NCI-H524 (cell line): ENCODE results near the gene YPEL3.
"Not testable (repeated sequence)": the region's sequence is repeated elsewhere in the genome, so short reads cannot be mapped to it uniquely, and the experiment has no call there.

Source experiments
- DNase-seq, 2 experiments: peaks; one replicate each; lab custom pipeline; 2025; lab: John Stamatoyannopoulos, UW

YPEL3 gene, protein sequence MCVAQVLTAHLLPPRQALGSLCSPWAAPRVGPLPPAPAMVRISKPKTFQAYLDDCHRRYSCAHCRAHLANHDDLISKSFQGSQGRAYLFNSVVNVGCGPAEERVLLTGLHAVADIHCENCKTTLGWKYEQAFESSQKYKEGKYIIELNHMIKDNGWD

GRCh38 chr16:30096105-30096861 lies at the start of gene YPEL3:
Gene YPEL3, minus strand, starts transcription at chr16:30096213. Its CDS starts 731 bp downstream, at chr16:30095482.
- peak; percentile 76 to 92 for DNase-seq

DNA sequence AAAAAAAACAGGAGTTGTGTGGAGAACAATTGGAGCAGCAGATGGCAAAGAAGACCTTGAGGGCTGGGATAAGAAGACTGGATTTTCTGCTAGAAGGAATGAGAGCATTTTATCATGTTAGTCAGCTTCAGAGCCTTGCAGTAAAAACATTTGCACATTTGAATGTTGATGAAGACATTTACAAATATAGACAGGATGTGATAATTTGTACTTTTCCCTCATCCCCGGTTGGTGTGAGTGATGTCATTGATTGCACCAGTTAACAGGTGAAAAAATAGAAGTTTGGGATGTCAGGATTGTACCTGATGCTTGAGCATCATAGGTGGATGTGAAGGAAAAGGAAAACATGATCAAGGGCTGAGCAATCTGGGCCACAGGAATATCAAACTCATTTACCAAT lies 49.6 kb upstream of the YPEL3 start:
- DNase-seq = peak in 1 of 2 experiments; percentile 59

DNA sequence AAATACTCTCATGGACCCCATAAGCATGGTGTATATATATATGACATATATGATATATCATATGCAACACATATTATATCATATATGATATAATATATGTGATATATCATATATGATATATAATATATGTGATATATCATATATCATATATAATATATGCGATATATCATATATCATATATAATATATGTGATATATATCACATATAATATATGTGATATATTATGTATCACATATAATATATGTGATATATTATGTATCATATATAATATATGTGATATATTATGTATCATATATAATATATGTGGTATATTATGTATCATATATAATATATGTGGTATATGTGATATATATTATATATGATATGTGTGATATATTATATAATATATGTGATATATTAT lies 48.9 kb upstream of the YPEL3 start:
- DNase-seq = no peak

DNA sequence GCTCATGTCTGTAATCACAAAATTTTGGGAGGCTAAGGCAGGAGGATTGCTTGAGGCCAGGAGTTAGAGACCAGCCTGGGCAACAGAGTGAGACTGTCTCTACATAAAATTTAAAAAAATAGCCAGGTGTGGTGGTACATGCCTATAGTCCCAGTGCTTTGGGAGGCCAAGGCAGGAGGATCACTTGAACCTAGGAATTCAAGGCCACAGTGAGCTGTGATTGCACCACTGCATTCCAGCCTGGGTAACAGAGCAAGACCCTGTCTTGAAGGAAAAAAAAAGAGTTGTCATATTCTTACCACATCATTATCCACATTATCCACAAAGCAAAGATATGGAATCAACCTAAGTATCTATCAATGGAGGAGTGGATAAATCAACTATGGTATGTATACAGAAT lies 48.0 kb upstream of the YPEL3 start:
- no peak for DNase-seq

DNA sequence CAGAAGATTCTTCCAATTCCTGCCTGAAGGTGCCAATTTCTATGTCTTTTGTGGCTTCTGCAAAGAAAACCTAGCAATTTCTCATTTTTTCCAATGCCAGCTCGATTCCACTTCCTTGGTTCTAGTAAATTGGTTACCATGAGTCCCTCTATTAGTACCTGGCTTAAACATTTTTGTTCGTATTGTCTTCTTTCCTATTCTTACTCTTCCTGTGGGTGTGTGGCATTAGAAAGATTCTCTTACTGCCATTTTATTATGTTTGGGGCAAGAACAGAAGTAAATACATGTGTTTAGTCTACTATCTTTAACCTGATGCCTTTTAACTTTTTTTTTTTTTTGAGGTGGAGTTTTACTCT lies 47.3 kb upstream of the YPEL3 start:
- DNase-seq = no peak

- peak in 1 of 2 experiments; percentile 48 for DNase-seq
These were observed 46.8 kb upstream of the YPEL3 start for GRCh38 chr16:30142672-30143346.

DNA sequence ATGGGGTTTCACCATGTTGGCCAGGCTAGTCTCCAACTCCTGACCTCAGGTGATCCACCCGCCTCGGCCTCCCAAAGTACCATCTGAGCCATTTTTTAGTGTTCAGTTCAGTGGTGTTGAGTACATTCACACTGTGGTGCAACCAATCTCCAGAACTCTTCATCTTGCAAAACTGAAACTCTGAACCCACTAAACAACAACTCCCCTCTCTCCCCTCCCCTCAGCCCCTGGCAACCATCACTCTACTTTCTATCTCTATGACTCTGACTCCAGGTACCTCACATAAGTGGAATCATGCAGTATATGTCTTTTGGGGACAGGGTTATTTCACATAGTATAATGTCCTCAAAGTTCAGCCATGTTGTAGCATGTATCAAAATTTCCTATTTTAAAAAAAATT lies 45.7 kb upstream of the YPEL3 start:
- no peak for DNase-seq

GRCh38 chr16:30139583-30140481 lies 43.8 kb upstream of the YPEL3 start:
- no peak for DNase-seq

DNA sequence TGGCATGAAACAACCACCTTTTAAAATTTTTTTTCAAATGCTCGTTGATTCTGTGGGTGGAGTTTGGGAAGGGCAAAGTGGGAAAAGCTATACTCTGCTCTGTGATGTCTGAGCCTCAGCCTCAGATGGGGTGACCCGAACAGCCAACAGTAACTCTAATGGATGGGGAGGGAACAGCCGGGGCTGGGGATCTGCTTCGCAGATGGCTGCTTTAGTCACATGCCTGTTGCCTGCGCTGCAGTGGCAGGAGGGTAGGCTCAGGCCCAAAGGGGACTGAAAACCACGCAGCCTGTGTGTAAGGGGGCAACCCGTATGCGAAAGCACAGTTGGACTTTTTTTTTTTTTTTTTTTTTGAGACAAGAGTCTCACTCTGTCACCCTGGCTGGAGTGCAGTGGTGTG lies 41.9 kb upstream of the YPEL3 start:
- peak; percentile 31 to 71 for DNase-seq

DNA sequence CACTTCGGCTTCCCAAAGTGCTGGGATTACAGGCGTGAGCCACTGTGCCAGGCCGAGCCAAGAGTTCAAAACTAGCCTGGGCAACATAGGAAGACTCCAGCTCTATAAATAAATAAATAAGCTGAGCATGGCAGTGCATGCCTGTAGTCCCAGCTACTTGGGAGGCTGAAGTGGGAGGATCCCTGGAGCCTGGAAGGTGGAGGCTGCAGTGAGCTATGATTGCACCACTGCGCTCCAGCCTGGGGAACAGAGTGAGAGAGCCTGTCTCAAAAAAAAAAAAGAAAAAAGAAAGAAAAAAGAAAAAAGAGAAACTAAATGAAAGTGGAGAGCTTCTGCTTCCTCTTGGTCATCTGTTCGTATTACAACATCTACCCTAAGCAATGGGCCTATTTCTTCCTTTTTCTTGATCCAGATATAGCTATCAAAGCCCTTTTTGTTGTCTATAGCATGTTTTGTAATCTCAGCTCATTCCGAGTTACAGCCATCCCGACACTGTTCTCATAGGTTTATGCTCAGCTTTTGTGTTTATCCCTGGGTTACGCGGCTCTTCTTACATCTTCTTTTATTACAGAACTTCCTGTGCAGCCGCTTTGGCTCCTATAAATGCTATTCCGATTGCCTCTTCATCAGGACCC lies 41.1 kb upstream of the YPEL3 start:
- no peak for DNase-seq

DNA sequence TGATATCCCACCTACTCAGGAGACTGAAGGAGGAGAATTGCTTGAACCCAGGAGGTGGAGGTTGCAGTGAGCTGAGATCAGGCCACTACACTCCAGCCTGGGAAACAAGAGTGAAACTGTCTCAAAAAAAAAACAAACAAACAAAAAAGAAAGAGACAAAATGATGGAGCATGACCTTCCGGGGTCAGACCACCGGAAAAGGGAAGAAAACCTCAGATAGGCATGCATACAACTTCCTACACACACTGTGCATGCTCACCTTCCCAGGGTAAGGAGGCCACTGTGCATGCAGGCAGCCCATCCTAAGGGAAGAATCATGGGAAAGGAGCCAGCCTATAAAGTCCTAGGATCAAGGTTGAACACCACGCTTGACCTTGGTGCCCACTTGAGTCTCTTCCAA lies 36.6 kb upstream of the YPEL3 start:
- no peak for DNase-seq

GRCh38 chr16:30131869-30132475 lies 36.0 kb upstream of the YPEL3 start:
- DNase-seq = peak; percentile 96 to 99

GRCh38 chr16:30127993-30128392 lies 32.0 kb upstream of the YPEL3 start:
- DNase-seq = no peak

GRCh38 chr16:30125690-30126089 lies 29.7 kb upstream of the YPEL3 start:
- not testable (repeated sequence) for DNase-seq

DNA sequence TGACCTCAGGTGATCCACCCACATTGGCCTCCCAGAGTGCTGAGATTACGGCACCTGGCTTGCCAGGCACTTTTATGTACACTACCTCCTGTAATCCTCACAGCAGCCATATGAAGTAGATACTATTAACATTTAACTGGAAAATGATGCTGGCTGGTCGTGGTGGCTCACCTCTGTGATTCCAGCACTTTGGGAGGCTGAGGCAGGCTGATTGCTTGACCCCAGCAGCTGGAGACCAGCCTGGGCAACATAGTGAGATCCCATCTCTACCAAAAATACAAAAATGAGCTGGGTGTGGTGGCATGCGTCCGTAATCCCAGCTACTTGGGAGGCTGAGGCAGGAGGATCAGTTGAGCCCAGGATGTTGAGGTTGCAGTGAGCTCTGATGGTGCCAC lies 29.0 kb upstream of the YPEL3 start:
- DNase-seq = no peak

GRCh38 chr16:30122604-30123160 lies 26.7 kb upstream of the YPEL3 start:
- DNase-seq = peak in 1 of 2 experiments; percentile 49

- no peak for DNase-seq
These were observed 25.9 kb upstream of the YPEL3 start for GRCh38 chr16:30121741-30122571.

GRCh38 chr16:30120340-30121105 lies 24.5 kb upstream of the YPEL3 start:
- no peak for DNase-seq

DNA sequence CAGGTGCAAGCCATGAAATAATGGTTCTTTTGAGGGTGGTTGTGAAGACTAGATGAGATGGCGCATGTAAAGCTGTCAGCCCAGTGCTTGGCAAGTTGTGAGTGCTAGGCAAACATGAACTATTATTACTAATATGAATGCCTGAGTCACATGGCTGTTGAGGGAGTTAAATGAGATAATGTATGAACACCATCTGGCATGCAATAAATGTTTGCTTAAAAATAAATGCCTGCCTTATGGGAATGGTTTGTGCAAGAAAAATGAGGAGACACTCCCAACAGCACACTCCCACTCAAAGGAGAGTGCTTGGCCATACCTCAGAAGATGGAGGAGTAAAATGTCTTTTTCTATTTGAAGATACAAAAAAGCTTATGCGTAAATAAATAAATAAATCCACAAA lies 23.4 kb upstream of the YPEL3 start:
- DNase-seq = no peak
